PC-9 (cell line): ENCODE measurements around the gene SIX1.

Experiments used
- CTCF ChIP-seq: fragments of 200-600 bp; sonication (generic); conservative IDR thresholded peaks from 2 replicates; pipeline ENCODE4 v1.6.1; 2017; ENCODE audit warnings: mixed run types, antibody characterized with exemption, mild to moderate bottlenecking, moderate library complexity
- EZH2 ChIP-seq: fragments of 200-600 bp; sonication (generic); IDR thresholded peaks from 2 replicates; pipeline ENCODE4 v1.8.0; 2017; ENCODE audit warnings: antibody characterized with exemption, low read depth

- TF ChIP-seq CTCF (no peak), EZH2 (no peak)
These were observed 5.6 kb downstream of the SIX1 start for GRCh38 chr14:60643463-60644314.
